Nephron progenitor cell (in vitro differentiated cells): ENCODE results near the gene LPIN1.
A peak's percentile ranks its signal among the peaks of the same experiment; 100 is the strongest.

Source experiments
- DNase-seq: peaks from one replicate; pipeline ENCODE4 v3.0.0; 2021
- H3K27ac Mint-ChIP-seq: 2 replicates; pipeline ENCODE4 v1.8.0; 2021; ENCODE audit warnings: mild to moderate bottlenecking, moderate library complexity, mixed read lengths
- H3K27me3 Mint-ChIP-seq: 2 replicates; pipeline ENCODE4 v1.8.0; 2021; ENCODE audit warnings: mild to moderate bottlenecking, low read depth, mixed read lengths; ENCODE audit not compliant: poor library complexity
- H3K36me3 Mint-ChIP-seq: 2 replicates; pipeline ENCODE4 v1.8.0; 2021; ENCODE audit warnings: low read depth, mixed read lengths
- H3K4me1 Mint-ChIP-seq: 2 replicates; pipeline ENCODE4 v1.8.0; 2021; ENCODE audit warnings: mixed read lengths
- H3K4me3 Mint-ChIP-seq: 2 replicates; pipeline ENCODE4 v1.8.0; 2021; ENCODE audit warnings: mild to moderate bottlenecking, moderate library complexity, mixed read lengths
- H3K9me3 Mint-ChIP-seq: 2 replicates; pipeline ENCODE4 v1.8.0; 2021; ENCODE audit warnings: mild to moderate bottlenecking, moderate library complexity, mixed read lengths
- CTCF ChIP-seq: fragments of 200-600 bp; sonication (generic); IDR thresholded peaks from 2 replicates; pipeline ENCODE4 v1.5.0; 2021; ENCODE audit warnings: antibody characterized with exemption

The LPIN1 gene

GRCh38 chr2:11748018-11748860 is 1.8 kb downstream of the LPIN1 start:
- no peaks in the 10 kb centered on the region for H3K9me3 Mint-ChIP-seq
- H3K4me1 Mint-ChIP-seq: peaks cover 86% of the 10 kb centered on the region
- peak overlapping the region; percentile 85 for H3K27ac Mint-ChIP-seq
- no peaks in the 10 kb centered on the region for H3K36me3 Mint-ChIP-seq
- H3K27me3 Mint-ChIP-seq: peaks cover 2% of the 10 kb centered on the region
- H3K4me3 Mint-ChIP-seq: peak overlapping the region; percentile 90
- no peak for TF ChIP-seq CTCF
- DNase-seq: no peak

- H3K27me3 Mint-ChIP-seq: peaks cover 2% of the 10 kb centered on the region
- peak overlapping the region; percentile 90 for H3K4me3 Mint-ChIP-seq
- DNase-seq: no peak
- no peak for TF ChIP-seq CTCF
- H3K4me1 Mint-ChIP-seq: peaks cover 86% of the 10 kb centered on the region
- H3K9me3 Mint-ChIP-seq: no peaks in the 10 kb centered on the region
- no peaks in the 10 kb centered on the region for H3K36me3 Mint-ChIP-seq
- H3K27ac Mint-ChIP-seq: no peak overlapping the region
Observed at GRCh38 chr2:11748861-11749645, 2.6 kb downstream of the LPIN1 start.

- no peaks in the 10 kb centered on the region for H3K36me3 Mint-ChIP-seq
- no peak overlapping the region for H3K27ac Mint-ChIP-seq
- H3K4me3 Mint-ChIP-seq: peak overlapping the region; percentile 47
- DNase-seq: no peak
- H3K9me3 Mint-ChIP-seq: no peaks in the 10 kb centered on the region
- TF ChIP-seq CTCF: no peak
- H3K27me3 Mint-ChIP-seq: peaks cover 2% of the 10 kb centered on the region
- peaks cover 86% of the 10 kb centered on the region for H3K4me1 Mint-ChIP-seq
Observed at GRCh38 chr2:11749646-11750349, 3.4 kb downstream of the LPIN1 start.

GRCh38 chr2:11750422-11750821 is 4.0 kb downstream of the LPIN1 start:
- H3K4me1 Mint-ChIP-seq: peaks cover 87% of the 10 kb centered on the region
- TF ChIP-seq CTCF: no peak
- H3K27me3 Mint-ChIP-seq: peaks cover 4% of the 10 kb centered on the region
- no peak for DNase-seq
- H3K9me3 Mint-ChIP-seq: no peaks in the 10 kb centered on the region
- H3K27ac Mint-ChIP-seq: no peak overlapping the region
- H3K4me3 Mint-ChIP-seq: peak overlapping the region; percentile 47
- peaks cover 3% of the 10 kb centered on the region for H3K36me3 Mint-ChIP-seq

GRCh38 chr2:11750917-11751316 is 4.5 kb downstream of the LPIN1 start:
- TF ChIP-seq CTCF: no peak
- Mint-ChIP-seq H3K27ac (no peak overlapping the region), H3K4me1 (peaks cover 87% of the 10 kb centered on the region), H3K9me3 (no peaks in the 10 kb centered on the region), H3K27me3 (peaks cover 6% of the 10 kb centered on the region), H3K4me3 (no peak overlapping the region), H3K36me3 (peaks cover 8% of the 10 kb centered on the region)
- DNase-seq: no peak
